HuH-7 (cell line): ENCODE measurements around the gene ZNF35.
"Not testable (repeated sequence)": the region's sequence is repeated elsewhere in the genome, so short reads cannot be mapped to it uniquely, and the experiment has no call there.

Experiments used
- DNase-seq: peaks from one replicate; pipeline ENCODE4 v3.0.0; 2011; ENCODE audit warnings: low spot score

ZNF35 gene

DNA sequence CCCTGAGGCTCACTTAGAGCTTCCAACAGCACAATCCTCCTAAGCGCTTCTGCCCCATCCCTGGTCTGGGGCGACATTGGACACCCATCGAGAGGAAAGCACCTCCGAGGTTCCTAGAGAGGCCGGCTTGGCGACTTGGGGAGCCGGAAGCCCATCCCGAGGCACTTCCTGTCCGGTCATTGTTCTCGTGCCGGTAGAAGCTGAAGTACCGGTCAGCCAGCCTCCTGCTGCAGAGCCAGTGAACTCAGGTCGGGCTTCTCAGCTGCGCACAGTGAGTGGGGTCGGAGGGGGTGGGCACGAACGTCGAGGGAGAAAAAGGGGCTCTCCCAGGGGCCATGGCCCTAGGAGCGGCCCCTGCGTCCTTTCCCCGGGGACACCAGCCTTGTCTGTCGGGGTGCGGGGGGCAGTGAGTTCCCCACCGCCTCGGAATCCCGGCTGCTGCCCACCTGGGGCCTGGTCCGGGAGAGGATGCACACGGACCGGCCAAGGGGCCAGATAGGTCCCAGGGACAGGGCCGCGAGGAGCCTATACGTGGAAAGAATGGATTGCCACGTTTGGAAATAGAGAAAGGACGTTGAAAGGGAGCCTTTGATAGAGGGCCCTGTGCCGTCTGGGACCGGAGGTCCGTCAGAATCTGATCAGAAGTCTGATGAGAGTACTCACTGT is at the start of gene ZNF35:
Gene ZNF35, plus strand, starts transcription at position 169 of the 666 bp plus-strand sequence. CDS start 2,336 bp downstream, outside the sequence.
- peak; percentile 79 for DNase-seq

DNA sequence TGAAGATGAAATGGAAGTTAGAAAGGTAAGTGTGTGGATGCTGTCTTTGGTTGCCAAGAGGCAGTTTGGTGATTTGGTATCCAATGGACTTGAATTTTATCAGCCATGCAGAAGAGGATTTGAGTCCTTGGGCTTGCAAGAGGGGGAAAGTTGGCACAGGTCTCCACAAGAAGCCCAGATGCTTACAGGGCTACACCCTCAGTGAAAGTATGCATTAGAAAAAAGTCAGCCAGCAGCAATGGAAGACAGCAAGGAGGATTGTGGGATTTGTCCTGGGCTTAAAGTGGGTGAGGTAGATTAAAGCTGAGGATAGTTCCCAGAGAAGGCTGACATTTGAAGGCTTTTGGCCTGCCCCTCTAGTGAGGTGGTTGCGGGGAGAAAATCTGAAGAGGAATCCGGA is 46.8 kb upstream of the ZNF35 start:
- no peak for DNase-seq

DNA sequence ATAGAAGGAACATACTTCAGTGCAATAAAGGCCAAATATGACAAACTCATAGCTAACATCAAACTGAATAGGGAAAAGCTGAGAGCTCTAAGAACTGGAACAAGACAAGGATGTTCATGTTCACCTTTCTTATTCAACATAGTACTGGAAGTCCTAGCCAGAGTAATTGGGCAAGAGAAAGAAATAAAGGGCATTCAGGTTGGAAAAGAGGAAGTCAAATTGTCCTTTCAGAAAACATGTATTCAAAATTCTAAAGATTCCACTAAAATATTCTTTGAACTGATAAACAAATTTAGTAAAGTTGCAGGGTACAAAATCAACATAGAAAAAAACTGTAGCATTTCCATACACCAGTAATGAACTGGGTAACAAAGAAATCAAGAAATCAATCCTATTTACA is 35.9 kb upstream of the ZNF35 start:
- no peak for DNase-seq

DNA sequence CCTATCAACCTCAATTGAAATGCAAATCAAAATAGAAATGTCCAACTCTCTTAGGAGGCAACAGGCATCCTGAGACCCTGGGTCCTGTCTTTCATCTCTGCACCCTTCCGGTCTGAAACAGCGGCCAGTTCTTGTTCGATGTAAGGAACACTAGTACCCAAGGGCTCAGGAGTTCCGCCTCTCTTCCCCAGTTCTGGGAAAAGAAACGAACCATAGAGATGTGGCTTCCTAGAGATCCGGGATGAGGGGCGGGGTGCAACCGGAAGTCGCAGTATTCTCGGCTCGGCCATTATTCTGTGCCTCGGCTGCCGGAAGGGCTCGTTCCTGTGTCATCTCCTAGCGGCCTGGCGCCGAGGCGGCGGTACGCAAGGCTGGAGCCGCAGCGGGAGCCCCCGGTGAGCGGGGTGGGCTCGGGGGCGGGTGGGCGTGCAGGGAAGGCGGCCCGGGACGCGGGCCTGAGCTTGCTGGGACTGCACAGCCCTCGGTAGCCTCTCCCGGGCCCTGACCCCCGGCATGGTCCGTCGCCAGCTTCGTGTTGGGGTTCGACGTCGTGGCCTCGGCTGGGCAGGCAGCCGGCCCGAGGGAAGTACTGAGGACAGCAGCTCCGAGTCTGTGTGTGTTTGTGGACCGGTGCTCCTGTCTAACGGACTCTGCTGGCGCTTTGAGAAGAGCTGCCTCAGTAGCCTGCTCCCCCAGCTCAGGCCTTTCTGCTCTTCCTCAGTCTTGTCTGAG is 23.6 kb upstream of the ZNF35 start, which contains the start of gene ZNF197:
Gene ZNF197, plus strand, starts transcription at position 288 of the 732 bp plus-strand sequence. CDS start 4,119 bp downstream, outside the sequence.
- DNase-seq: peak; percentile 88

DNA sequence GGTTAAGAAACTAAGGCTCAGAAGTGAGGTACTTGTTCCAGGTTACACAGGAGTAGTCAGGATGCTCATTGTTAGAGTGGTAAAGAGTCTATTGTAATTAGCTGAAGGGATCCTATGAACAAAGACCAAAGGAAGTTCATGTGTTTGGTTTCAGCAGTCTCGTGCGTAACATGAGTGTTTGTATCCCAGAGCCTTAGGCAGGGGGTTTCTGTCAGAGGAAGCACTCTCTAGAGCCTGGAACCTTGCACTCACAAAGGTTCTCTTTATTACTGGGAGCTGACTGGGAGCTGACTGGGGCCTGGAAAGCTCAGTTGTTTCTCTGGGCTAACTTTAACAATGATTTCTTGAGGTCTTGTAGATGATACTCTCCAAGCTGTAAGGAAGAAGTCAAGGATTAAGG is 19.8 kb upstream of the ZNF35 start:
- DNase-seq: no peak

DNA sequence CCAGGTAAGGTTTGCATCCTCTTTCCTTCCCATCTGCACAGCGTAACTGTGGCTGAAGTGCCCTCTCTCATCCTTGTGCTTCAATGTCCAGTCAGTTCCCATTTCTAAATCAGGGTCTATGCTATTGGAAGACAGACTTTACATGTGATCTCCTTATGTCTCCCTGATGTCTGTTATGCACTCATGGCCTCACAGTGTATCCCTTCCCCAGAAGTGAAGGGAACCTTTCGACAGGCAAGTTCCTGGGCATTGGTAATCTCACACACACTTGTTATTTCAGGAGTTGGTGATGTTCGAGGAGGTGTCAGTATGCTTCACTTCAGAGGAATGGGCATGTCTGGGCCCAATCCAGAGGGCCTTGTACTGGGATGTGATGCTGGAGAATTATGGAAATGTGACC is 16.3 kb upstream of the ZNF35 start:
- DNase-seq: no peak

DNA sequence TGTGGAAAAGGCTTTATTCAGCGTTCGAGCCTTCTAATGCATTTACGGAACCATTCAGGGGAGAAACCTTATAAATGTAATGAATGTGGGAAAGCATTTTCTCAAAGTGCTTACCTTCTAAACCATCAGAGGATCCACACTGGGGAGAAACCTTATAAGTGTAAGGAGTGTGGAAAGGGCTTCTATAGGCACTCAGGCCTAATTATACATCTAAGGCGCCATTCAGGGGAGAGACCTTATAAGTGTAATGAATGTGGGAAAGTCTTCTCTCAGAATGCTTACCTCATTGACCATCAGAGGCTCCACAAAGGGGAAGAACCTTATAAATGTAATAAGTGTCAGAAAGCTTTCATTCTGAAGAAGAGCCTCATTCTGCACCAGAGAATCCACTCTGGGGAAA is 6.2 kb upstream of the ZNF35 start:
- no peak for DNase-seq

DNA sequence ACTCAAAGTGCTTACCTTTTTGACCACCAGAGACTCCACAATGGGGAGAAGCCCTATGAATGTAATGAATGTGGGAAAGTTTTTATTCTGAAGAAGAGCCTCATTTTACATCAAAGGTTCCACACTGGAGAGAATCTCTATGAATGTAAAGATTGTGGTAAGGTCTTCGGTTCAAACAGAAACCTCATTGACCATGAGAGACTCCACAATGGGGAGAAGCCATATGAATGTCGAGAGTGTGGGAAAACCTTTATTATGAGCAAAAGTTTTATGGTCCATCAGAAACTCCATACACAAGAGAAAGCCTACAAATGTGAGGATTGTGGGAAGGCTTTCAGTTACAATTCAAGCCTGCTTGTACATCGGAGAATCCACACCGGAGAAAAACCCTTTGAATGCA is 5.5 kb upstream of the ZNF35 start:
- DNase-seq: no peak

DNA sequence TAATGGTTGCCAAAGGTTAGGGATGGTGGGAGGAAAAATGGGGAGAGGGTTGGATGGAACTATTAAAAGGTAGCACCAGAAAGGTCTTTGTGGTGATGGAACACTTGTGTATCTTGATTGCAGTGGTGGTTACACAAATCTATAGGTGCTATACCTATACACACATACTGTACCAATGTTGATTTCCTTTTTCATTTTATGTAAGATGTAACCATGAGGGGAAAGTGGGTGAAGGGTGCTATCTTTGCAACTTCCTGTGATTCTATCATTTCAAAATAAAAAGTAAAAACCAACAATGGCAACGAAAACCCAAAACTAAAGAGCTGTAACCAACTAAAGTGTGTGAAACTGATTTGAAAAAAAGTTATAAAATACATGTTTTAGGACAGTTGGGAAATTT is 761 bp upstream of the ZNF35 start:
- DNase-seq: no peak

DNA sequence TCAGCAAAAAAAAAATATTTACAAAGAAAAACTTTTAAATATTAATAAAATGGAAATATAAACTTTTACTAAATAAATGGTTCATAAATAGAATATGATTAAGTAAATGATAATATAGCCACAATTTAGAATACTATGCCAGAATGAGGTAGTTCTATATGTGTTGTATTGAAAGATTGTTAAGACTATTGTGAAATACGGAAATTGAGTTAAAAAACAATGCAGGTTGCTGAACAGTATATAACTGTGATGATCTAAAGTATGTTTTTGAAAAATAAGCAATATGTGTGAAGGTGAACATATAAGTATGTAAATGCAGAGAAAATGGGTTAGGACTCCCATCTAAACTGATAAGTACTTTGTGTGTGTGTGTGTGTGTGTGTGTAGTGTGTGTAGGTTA is 1.2 kb downstream of the ZNF35 start:
- DNase-seq: no peak

DNA sequence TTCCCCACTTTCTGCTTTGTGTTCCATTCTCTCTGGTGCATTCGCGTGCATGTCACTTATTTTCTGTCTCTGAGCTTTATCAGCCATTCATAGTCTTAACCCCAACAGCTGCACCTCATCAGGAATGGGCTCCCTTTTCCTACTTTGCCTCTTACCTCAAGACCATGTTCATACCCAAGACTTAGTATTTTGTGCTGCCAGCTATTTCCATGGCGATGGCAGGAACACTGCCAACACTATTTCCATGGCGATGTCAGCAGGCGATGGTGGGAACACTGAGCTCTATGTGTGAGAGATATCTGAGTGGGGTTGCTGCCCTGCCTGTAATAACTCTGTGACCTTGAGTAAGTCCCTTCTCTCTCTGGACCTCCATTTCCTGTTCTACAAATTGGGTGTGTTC is 5.5 kb downstream of the ZNF35 start:
- DNase-seq: no peak

DNA sequence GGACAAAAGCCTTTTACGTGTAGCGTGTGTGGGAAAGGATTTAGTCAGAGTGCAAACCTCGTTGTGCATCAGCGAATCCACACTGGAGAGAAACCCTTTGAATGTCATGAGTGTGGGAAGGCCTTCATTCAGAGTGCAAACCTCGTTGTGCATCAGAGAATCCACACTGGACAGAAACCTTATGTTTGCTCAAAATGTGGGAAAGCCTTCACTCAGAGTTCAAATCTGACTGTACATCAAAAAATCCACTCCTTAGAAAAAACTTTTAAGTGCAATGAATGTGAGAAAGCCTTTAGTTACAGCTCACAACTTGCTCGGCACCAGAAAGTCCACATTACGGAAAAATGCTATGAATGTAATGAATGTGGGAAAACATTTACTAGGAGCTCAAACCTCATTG is 10.5 kb downstream of the ZNF35 start:
- DNase-seq: no peak

DNA sequence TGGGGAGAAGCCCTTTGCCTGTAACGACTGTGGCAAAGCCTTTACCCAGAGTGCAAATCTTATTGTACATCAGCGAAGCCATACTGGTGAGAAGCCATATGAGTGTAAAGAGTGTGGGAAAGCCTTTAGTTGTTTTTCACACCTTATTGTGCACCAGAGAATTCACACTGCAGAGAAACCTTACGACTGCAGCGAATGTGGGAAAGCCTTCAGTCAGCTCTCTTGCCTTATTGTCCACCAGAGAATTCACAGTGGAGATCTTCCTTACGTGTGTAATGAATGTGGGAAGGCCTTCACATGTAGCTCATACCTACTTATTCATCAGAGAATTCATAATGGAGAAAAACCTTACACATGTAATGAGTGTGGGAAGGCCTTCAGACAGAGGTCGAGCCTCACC is 10.9 kb downstream of the ZNF35 start:
- DNase-seq: no peak

DNA sequence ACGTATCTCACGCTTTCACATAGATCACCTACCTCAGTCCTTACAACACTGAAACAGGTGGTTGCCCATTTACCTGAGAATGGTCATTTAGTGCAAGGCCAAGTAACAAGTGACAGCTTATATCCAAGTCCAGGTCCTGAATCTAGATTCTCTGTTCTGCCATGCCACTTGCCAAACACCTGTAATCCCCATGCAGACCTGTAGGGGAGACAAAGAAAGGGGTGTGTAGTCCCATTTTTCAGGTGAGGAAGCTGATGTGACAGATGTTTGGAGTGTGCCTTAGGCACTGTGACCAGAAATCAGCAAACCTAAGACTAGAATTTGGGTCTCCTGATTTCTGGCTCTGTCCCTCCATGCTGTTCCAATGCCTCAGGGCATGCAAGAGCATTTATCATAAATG is 12.7 kb downstream of the ZNF35 start:
- DNase-seq: no peak

DNA sequence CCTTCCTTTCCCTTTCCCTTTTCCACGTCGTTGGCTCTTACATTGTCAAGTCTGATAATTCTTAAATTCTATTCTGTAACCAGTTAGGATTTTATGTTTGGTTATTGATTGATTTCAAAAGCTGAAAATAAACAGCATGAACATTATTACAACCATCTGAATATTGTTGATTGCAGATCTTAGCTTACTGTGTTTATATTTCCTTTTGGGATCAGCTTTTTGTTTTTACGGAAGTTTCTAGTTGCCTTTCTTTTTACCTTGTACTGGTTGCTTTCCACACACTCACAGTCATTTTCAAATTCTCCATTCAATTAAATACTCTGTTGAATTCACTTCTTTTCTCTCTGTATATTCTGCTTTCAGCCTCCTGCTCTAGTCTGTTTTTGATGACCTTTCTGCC is 16.6 kb downstream of the ZNF35 start:
- DNase-seq: no peak

DNA sequence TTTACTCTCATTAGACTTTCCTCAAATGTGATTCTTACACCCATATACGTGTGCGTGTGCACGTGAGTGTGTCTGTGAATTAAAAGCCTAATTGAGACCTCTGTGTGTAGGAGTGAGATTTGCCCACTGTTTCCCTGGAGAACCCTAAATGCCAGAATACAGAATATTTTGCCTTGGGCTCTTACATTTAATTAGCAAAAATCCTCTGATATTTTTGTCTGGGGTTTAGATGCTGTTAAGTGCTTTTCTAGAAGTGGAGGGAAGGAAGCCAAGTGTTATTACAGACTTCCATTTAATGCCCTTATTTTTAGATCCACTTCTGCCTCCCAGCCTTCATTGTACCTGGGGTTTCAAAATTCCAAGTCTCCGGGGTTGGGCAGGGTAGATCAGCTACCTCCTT is 17.8 kb downstream of the ZNF35 start:
- DNase-seq: no peak

DNA sequence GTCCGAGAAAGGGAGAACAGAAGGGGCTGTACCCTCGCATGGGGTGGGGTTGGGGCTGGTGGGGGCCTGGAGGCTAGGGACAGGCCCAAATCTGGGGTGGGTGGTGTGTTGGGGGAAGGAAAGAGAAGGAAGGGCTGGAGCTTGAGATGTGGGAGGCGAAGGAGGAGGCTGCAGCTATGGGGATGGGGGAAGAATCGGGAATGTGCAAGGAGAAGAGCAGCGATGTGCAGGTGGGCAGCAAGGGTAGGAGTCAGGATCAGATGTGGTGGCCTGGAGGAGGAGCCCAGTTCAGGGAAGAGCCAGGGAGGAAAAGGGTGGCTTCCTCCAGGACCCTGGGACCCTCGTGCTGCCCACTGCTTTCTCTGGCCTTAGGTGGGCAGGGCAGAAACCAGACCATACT is 21.2 kb downstream of the ZNF35 start:
- no peak for DNase-seq

DNA sequence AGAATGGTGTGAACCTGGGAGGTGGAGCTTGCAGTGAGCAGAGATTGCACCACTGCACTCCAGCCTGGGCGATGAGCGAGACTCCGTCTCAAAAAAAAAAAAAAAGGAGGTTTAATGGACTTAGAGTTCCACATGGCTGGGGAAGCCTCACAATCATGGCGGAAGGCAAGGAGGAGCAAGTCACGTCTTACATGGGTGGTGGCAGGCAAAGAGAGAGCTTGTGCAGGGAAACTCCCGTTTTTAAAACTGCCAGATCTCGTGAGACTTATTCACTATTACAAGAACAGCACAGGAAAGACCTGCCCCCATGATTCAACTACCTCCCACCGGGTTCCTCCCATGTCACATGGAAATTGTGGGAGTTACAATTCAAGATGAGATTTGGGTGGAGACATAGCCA is 24.9 kb downstream of the ZNF35 start:
- not testable (repeated sequence) for DNase-seq

DNA sequence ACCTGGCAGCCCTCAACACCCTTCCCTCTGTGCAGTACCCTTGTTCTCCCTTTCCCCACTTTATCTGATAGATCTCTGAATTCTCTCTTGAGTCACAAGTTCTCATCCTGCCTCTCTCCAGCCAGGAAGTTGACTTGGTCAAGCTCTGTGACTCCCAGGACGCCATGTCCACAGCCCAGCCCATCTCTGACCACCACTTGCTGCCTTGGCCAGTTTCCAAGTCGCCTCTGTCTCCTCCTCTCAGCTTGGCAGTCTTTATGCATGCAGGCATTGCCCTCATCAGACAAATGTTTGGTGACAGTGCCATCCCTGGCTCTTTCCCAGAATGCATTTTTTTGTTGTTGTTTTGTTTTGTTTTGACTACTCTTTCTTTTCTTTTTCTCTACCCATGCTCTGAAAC is 25.7 kb downstream of the ZNF35 start:
- DNase-seq: no peak

DNA sequence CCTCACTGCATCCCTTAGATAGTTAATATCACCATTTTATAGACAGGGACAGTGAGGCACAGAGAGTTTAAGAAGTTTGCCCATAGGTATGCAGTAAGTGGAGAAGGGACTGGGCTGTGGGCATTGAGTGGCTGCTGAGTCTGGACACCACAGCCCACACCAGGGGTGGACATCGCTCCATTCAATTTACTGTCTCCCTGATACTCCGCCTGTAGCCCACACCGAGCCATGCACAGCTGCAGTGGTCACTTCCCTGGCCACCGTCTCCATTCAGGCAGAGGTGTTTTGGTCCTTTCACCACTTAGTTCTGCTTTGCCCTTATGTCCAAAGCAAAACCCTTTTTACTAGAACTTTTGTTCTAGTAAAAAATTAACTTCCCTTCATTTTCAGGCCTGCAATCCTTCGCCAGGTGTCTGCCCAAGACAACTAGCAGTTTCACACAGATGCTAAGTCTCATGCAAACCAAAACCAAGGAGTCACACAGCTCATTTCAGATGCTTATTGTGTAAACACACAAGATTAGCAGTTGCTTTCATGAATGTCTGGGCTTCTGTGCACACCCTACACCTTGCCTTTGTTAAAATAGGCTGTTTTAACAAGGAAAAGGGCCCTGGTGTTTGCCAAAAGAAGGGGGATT is 30.1 kb downstream of the ZNF35 start:
- DNase-seq: no peak

DNA sequence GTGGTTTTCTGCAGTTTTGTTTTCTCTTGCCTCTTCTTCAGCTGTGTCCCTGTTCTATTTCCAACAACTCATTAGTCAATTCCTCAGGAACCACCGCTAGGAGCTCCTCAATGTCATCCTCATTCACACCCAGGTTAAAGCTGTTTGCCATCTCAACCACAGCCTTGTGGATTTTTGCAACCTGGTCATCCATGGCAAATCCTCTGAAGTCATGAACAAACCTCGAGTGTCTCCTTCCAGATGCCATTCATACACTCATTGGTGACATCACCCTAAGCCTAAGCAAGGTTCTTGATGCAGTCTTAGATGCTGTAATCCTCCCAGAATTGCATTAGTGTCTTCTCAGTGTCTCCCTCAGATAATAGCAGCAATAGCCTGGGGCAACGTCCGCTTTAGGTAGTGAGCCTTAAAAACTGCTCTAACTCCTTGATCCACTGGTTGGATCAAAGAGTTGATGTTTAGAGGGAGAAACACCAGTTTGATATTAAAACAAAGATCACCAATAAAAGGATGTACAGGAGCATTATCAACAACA is 32.5 kb downstream of the ZNF35 start:
- DNase-seq: no peak

DNA sequence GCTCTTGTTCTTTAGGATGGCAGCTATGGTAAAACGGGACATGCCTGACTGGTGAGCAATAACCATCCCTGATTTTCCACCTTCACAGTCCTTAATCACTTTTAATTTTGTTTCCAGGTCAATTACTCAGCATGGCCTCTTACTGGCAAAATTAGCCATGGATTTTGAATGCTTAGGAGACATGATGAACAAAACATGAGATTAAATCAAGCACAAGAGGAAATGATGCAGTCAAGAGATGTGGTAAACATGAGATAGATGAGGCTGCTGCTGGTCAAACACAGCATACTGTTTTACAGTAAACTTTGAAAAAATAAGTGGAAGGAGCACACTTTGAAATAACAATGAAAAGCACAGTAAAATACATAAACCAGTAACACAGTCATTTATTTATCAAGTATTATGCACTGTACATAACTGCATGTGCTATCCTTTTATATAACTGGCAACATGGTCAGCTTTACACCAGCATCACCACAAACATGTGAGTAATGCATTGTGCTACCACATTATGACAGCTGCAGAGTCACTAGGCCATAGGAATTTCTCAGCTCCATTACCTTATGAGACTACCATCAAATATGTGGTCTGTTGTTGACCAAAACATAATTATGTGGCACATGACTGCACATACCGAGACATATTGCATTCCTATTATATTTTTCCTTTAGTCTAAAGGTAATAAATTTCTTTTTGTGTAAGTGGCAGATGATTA is 33.8 kb downstream of the ZNF35 start:
- no peak for DNase-seq
